ENCODE results near the gene VPS16.

Gene VPS16

GRCh38 chr20:2903686-2904085 is 63.1 kb downstream of the VPS16 start:
- FAIRE-seq: no peak

- FAIRE-seq: no peak
Measured at GRCh38 chr20:2907519-2907918, 67.0 kb downstream of the VPS16 start.

GRCh38 chr20:2909953-2910352 is 69.4 kb downstream of the VPS16 start:
- no peak for FAIRE-seq

GRCh38 chr20:2911200-2911599 is 70.7 kb downstream of the VPS16 start:
- no peak for FAIRE-seq

- FAIRE-seq: no peak
Measured at GRCh38 chr20:2914160-2914559, 73.6 kb downstream of the VPS16 start.
